Measurements from ENCODE around the gene MEIS3.

MEIS3 gene
- long read RNA-seq, donor 1, partial matches to known transcripts = 0 of 6 reads
- long read RNA-seq, donor 1, other reads (novel, unspliced or antisense) = 0 of 6 reads
- long read RNA-seq, donor 2, partial matches to known transcripts = 0 of 4 reads
- long read RNA-seq, donor 2, other reads (novel, unspliced or antisense) = 0 of 4 reads
- long read RNA-seq, donor 3, partial matches to known transcripts = 0 of 3 reads
- long read RNA-seq, donor 3, other reads (novel, unspliced or antisense) = 0 of 3 reads
- long read RNA-seq, donor 4, partial matches to known transcripts = 0 of 3 reads
- long read RNA-seq, donor 4, other reads (novel, unspliced or antisense) = 0 of 3 reads
- long read RNA-seq, donor 5, partial matches to known transcripts = 0 of 2 reads
- long read RNA-seq, donor 5, other reads (novel, unspliced or antisense) = 0 of 2 reads
- long read RNA-seq, donor 6, partial matches to known transcripts = 0 of 1 reads
- long read RNA-seq, donor 6, other reads (novel, unspliced or antisense) = 0 of 1 reads
- long read RNA-seq, donor 7, transcript MEIS3-204 (13 exons, 1,715 nt) = major isoform, 5 of 9 reads
- long read RNA-seq, donor 7, partial matches to known transcripts = 0 of 9 reads
- long read RNA-seq, donor 7, other reads (novel, unspliced or antisense) = 0 of 9 reads
- long read RNA-seq, donor 8, partial matches to known transcripts = 0 of 5 reads
- long read RNA-seq, donor 8, other reads (novel, unspliced or antisense) = 0 of 5 reads

DNA sequence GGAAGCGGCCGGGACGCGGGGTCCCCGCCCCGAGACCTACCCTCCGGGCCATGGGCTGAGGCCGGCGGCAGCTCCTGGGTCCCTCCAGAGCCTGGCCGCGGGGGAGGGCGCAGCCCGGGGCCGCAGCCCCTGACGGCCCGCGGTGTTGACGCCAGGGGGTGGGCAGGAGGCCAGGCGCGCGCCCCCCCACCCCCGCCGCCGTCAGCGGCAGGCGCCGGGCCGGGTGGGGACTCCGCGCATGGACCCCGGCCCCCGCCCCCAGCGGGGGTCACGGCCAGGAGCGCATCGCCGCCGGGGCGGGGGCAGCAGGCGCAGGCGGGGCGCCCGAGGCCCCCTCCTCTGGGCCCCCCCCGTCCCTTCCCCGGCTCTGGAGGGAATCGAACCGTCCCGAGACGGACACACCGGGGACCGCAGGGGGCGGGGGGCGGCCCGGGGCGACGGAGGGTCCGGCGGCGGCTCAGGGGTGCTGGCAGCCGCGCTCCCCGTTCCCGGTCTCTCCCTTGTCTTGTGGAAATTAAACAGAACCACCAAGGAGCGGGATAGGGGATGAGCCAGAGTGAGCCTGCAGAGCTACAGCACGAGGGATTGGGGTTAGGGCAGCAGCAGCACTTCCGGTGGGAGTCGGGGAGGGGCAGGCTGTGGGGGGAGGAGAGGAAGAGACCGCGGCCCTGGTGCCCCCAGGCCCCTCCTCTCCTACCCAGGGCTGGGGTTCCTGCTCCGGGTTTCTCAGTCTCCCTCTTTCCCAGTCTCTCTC lies at the start of gene MEIS3:
TSS of gene MEIS3 (minus strand) at position 498 of the 754 bp plus-strand sequence. CDS start at position 52, 446 bp downstream.
- no peak for DNase-seq

DNA sequence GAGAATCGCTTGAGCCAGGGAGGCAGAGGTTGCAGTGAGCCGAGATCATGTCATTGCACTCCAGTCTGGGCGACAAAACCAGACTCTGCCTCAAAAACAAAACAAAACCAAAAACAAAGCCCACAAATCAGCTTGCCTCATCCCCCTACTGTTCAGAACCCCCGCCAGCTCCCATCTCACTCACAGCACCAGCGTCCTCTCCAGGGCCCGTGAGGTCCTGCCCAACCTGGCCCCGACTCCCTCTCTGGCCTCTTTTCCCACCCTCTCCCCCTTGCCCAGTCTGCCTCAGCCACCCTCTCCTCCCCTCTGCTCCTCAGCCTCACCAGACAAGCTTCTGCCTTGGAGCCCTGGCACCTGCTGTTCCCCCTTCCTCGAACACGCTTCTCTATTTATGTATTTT lies 48.6 kb upstream of the MEIS3 start:
- DNase-seq = no peak

DNA sequence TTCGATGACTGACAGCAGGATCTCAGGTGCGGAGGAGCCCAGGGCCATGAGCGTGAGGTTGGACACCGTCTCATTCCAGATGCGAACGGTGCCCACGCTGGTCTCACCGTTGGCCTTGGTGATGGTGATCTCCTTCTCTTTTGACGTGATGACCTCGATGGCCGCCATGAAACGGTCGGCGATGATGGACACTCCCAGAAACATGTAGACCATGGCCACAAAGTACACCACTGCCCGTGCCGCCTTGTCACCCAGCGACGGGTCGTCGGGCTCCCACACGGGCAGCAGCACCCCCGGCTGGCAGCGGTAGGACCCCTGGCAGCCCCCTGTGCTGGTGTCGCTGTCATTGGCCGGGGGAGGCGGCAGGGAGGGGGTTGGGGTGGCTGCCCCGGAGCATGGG lies 46.6 kb upstream of the MEIS3 start:
- no peak for DNase-seq

DNA sequence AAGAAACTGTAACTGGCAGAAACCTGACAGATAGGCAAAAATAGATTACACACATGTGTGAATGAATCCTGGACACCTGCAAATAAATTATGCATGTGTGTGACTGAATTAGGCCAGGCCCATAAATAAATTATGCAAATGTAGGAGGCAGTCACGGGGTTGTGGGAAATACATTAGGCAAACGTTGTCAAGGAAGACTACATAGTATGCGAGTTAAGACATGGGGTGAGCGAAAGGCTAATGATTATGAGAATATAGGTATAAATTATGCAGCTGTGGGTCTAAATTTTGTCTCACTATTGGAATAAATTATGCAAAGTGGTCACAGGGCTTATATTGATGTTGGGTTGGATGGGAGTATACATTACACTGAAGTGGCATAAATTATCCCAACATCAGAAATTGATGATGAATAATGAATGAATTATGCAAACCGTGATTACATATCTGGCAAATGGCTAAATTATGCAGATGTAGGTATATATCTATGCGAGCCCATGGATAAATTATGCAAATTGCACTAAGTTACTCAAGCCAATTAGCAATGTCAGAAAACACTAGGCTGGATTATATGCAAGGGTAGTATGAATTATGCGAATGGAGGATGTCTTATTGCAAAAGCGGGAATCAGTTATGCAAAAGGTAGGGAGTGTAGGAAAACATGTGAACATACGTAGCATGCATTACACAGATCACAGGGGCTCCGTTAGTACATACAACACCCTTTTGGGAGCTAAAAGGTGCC lies 45.5 kb upstream of the MEIS3 start:
- DNase-seq = no peak

DNA sequence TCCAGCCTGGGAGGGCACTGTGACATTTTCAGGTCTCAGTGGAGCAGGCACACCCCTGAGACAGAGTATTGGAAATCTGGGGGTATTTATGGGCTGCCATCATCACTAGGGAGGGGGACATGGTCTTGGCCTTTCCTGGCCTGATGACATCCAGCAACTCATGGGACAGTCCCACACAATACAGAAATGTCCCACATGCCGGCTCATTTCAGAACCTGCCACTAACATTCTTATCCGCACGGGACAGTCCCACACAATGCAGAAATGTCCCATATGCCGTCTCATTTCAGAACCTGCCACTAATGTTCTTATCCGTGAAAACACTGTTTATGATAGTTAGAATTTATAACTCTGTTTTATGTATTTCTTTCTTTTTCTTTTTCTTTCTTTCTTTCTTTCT lies 42.5 kb upstream of the MEIS3 start:
- no peak for DNase-seq

DNA sequence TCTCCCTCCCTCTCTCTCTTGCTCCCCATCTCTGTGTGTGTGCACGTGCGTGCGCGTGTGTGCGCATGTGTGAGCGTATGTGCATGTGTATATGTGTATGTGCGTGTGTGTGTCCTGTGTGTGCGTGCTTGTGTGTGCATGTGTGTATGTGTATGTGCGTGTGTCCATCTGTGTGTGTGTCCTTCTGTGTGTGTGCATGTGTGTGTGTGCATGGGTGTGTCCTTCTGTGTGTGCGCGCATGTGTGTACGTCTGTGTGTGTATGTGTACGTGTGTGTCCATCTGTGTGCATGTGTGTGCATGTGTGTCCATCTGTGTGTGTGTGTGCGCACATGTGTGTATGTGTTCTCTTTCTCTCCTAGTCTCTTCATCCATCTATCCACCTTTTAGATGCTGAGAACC lies 40.1 kb upstream of the MEIS3 start:
- no peak for DNase-seq

DNA sequence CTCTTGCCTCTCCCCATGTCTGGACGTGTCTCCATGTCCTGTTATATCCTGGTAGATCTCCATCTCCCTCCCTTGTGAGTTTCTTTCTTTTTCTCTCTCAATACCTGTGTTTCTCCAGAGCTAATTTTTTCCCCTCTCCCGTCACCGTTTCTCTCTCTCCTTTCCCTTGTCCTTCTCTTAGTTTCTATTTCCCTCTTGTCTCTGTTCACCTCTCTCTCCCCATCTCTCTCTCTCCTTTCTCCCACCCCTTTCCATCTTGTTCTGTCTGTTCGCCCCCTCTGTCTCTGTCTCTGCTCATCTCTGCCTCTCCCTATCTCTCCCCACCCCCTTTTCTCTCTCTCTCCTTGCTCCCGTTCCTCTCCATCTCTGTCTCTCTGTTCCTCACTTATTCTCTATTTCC lies 39.3 kb upstream of the MEIS3 start:
- DNase-seq = no peak

DNA sequence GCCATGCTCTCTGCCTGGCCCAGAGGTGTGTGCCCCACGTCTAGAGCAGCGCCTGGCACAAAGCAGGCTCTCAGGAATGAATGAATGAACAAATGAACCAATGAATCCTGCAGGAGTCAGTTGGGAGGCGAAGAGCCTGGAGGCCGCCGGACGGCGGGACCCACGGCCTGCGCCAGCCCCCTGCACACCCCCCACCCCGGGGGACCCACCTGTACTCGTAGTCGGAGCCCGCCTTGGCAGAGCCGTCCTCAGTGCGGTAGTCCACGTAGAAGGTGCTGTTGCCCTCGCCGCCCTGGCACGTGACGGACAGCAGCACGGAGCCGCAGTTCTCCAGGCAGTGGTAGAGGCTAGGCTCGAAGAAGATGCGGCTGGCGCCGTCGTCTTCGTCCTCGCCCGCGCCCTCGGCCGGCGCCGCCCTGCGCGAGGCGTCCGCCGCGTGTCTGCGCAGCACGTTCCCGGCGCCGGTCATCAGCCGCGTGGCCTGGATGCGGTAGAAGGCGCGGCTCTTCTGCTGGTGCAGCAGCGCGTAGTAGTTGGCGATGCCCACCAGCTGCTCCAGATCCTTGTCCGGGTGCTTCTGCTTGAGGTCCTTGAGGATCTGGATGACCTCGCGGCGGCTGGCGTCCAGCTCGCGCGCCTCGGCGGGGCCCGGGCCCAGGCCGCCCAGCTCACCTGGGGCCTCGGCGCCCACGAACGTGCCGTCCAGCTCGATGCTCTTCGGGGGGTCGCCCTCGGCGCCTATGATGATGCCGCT lies 37.6 kb upstream of the MEIS3 start:
- DNase-seq = no peak

DNA sequence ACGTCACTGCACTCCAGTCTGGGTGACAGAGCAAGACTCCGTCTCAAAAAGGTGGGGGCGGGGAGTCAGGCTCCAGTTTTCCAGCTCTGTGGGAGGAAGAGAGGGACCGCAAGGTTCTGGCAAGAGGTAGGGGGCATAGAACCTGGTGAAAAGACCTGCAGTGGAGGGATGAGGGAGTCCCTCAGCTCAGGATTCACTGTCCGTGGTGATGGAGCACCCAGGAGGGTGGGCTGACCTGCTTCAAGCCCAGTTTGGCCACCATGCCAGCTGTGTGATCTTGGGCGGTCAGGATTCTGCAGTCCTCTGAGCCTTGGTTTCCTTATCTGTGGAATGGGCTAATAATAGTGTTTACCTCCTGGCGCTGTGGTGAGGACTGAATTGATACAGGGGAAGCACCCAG lies 31.2 kb upstream of the MEIS3 start:
- DNase-seq = no peak

DNA sequence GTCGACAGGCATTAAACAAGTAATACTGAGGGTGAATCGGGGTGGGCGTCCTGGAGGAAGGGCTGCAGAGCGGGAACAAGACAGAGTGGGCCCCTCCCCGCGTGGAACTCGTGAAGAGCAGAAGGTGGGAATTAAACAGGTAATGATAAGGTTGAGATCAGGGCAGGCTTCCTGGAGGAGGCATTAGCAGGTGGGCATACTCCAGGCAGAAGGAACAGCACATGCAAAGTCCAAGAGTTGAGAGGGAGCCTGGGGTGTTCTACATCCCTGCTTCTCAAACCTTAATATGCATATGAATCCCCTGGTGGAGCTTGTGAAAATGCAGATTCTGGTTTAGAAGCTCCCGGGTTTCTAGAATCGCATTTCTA lies 29.0 kb upstream of the MEIS3 start:
- DNase-seq = no peak

DNA sequence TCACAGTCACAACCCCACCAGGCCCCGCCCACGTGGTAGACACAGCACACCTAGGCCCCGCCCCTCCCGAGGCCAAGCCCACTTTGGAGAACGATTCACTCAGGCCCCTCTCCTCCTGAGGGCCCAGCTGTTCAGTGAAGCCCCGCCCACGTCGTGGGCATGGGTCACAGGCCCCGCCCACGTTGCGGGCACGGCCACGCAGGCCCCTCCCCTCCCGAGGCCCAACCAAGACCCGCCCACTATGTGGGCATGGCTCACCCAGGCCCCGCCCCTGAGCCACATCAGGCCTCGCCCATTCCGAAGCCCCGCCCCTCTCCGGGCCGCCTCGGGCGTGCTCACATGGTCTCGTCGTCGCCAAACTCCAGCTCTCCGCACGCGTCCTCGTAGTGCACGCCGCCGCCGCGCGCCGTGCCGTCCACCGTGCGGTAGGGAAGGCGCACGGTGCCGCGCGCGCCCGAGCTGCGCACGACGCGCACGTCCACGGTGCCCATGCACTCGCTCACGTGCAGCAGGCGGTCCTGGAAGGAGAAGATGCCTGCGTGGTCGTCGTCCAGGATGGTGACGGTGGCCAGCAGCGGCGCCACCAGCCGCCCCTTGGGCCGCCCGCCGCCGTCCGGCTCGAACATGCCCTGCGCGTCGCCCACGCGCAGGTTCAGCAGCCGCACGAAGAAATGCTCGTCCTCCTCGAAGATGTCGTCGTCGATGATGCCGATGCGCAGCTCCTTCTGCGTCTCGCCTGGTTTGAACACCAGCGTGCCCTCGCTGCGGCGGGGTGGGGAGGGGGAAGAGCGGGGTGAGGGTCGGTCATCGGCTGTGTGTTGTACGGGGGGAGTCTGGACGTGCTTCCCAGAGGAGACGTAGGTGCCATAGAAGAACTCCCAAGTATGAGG lies 28.4 kb upstream of the MEIS3 start:
- DNase-seq = no peak

DNA sequence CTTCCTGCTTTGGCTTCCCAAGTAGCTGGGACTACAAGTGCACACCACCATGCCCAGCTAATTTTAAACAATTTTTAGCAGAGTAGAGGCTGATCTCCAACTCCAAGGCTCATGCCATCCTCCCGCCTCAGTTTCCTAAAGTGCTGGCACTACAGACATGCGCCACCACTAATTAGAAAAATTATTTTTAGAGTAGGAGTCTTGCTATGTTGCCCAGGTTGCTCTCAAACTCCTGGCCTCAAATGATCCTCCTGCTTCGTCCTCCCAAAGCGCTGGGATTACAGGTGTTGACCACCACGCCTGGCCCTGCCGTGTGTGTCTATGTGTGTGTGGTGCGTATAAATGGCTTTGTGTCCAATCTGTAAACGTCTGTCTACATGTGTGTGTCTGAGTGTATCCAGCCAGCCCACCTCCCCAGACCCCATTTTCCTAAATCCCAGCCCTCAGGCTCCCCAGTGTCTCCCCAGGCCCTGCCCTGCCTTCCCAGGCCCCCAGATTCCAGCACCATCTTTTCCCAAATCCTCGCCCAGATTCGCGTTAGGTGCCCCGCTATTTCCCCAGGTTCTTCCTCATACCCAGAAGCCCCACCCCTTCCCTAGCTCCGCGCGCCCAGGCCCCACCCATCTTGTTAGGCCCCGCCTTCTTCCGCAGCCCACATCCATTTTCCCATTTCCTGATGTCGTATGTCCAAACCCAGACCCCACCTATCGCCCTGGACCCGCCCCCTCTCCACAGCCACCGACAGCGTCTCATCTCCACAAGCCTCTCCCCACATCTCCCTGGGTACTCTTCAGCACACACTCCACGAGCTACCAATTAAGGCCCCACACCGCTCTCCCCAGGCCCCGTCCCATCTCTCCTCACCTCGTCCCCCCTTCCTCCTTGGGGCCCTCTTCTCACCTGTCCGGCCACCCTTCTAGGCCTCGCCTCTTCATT lies 27.5 kb upstream of the MEIS3 start:
- no peak for DNase-seq

DNA sequence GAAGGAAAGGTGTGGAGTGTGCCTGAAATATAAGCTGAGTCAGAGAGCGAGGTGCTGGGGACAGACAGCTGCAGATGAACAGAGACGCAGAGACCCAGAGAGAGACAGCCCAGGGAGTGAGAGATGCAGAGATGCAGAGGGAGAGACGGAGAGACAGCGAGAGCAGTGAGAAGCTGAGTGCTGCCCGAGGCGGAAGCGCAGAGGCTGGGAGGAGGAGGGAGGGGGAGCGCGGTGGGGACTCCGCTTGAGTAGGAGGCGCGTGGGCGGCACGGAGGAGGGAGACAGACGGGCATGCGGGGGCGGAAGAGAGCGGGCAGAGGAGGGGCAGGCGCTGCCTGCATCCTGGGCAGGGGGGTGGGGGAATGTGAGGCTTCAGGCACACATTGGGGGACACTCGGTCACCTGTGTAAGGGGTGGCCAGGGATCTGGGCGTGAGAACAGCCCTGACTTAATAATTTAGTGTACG lies 26.6 kb upstream of the MEIS3 start:
- DNase-seq = no peak

DNA sequence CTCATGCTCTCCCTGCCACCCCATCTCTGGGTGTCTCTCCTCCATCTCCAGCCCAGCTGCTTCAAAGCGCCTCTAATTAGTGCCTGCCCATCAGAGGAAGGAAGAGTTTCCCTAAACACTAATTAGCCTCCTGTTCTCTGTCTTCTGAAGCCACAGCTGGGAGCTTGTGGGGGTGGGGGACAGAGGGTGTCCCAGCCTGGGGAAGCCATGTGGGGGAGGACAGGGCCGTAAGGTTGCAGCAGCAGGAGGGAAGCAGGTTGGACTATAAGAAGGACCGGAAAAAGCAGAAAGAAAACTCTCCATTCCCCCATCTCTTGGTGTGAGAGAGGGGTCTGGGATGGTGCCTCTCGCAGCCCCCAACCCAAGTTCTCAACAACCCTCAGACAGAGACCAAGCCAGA lies 26.2 kb upstream of the MEIS3 start:
- no peak for DNase-seq

DNA sequence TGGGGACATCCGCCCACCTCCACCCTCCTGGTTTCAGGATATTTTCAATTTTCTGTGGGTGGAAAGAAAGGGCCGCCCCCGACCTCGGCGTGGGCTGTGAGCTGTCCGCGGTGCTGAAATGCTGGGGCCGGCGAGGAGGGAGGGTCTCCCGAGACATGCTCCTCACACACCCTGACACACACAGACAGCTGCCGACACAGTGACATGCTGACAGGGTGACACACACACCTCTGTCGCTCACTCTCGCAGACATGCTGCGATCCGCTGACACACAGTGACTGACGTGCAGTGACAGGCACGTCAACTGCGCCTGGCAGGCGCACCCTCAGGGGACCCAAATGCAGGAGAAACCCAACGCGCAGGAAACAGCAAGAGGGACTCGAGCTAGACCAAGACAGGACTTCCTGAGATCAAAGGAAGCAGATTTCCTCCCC lies 25.1 kb upstream of the MEIS3 start:
- no peak for DNase-seq

DNA sequence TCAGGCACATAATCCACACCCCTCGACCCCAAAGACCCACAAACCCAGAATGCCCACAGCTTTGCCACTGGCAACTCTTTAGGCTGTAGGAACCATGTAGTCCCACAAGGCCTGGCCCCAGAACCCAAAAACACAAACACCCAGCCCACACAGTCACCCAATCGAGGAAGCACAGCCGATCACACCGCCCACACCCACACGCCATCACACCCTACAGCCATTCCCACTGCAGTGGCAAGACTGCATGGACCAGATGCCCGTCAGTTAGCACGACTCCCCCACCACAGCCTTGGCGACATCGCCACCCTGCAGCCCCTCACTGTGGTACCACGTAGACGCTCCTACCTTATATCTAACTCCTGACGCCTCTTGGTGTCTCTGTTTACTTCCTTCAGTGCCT lies 24.0 kb upstream of the MEIS3 start:
- DNase-seq = no peak

DNA sequence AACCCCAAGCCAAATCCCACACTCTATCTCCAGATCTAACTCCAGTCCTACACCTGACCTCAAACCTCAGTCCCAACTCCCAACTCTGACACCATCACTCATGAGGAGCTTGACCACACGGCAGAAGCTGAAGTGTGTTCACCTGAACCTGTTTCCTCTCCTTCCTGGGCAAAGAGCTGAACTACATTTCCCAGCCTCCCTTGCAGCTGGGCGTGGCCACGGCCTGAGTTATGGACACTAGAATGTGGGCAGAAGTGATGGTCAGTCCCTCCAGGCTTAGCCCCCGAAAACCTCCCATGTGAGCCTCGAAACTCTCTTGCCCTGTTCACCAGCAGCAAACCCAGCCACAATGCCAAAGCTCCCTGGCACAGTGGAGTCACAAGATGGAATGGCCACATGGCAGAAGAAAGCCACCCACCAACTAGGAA lies 19.5 kb upstream of the MEIS3 start:
- DNase-seq = no peak

DNA sequence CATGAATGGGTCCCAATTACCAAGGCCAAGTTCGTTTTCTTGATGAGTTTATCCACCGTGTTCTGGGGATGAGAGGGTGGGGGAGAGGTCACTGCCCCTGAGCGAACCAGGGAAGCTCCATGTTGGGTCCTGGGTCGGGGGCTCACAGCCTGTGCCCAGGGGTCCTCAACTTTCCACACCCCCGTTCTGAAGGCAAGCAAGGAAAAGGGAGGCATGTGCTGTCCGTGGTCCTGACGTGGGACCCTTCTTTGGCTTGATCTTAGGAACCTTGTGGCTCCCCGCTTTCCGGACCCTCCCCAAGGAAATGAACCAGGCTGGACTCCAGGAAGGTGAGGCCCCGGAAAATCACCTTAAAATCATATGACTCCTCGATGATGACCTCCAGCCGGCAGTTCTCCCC lies 18.2 kb upstream of the MEIS3 start:
- no peak for DNase-seq

DNA sequence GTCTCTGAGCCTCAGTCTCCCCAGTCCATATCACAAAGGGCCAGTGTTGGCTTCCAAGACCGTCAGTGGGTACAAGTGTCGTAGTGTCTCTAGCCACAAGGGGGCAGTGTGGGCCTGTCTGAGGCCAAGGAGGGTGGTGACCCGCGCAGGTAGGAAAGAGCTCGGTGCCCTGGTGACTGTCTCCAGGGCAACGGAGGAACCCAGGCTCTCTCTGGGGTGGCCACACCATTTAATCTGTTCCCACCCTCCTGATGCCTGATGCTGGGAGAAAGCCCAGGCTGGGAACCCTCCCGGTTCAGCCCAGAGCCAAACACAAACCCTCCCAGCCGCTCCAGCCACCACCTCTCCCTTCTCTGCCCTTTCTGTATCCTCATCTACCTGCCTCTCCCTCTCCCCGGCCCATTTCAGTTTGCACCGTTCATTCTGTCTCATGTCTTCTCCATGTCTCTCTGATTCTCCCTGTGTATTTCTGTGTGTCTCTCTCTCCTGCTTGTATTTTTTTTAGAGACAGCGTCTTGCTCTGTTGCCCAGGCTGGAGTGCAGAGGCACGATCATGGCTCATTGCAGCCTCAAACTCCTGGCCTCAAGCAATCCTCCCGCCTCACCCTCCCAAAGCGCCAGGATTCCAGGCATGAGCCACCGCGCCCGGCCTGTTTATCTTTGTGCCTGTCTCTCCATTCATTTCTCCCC lies 17.5 kb upstream of the MEIS3 start:
- DNase-seq = peak; percentile 53
